ENCODE measurements around the gene CYBA. TPM values are rescaled to one million over a fixed set of nuclear protein-coding genes. Genes with fewer than 3 reads are reported as not detected.

The CYBA gene
- total and polyA plus RNA-seq, 2 of the 13 experiments (the other 11 are each of a cell fraction or from before 2014, with no cell fraction given), result 196 to 250 TPM

- 0 out of 2 replicates have a peak, but pooled peaks have one; percentile 39 for TF ChIP-seq ZNF142 (CRISPR knock-in tag; IDR thresholded peaks at IDR 0.05)
- TF ChIP-seq ZNF607 (CRISPR knock-in tag; IDR thresholded peaks at IDR 0.05; ENCODE audit: borderline replicate concordance), result peak; percentile 42
- peak; percentile 79 for TF ChIP-seq ZNF317 (CRISPR knock-in tag; IDR thresholded peaks at IDR 0.05)
- TF ChIP-seq ZNF883 (CRISPR knock-in tag; IDR thresholded peaks at IDR 0.05; ENCODE audit: not compliant biosample characterization), result peak; percentile 23
- no peak for TF ChIP-seq IRF1 (CRISPR knock-in tag; IDR thresholded peaks at IDR 0.05; ENCODE audit: low read depth)
- no peak for TF ChIP-seq MTERF4 (CRISPR knock-in tag; IDR thresholded peaks at IDR 0.05)
- peak; percentile 86 for TF ChIP-seq ERF (CRISPR knock-in tag; IDR thresholded peaks at IDR 0.05)
- TF ChIP-seq SMAD1 (CRISPR knock-in tag; IDR thresholded peaks at IDR 0.05; ENCODE audit: borderline replicate concordance, low read depth), result peak; percentile 92
- TF ChIP-seq NCOA2 (CRISPR knock-in tag; IDR thresholded peaks at IDR 0.05), result peak; percentile 87
- TF ChIP-seq KLF13 (CRISPR knock-in tag; IDR thresholded peaks at IDR 0.05), result peak; percentile 86; the same call in 1 of the 2 replicates
- peak; percentile 71; the same call in 1 of the 2 replicates for TF ChIP-seq RNF219 (CRISPR knock-in tag; IDR thresholded peaks at IDR 0.05)
- TF ChIP-seq EED (CRISPR knock-in tag; IDR thresholded peaks at IDR 0.05), result peak; percentile 49; the same call in 1 of the 2 replicates
- TF ChIP-seq ZBTB3 (CRISPR knock-in tag; IDR thresholded peaks at IDR 0.05; ENCODE audit: borderline replicate concordance, low read depth), result peak; percentile 53; the same call in 1 of the 2 replicates
- TF ChIP-seq FOXK1 (CRISPR knock-in tag; IDR thresholded peaks at IDR 0.05; ENCODE audit: borderline replicate concordance, low read depth), result peak; percentile 98
- peak; percentile 64; a peak in 3 of 4 replicates for TF ChIP-seq NR2F1 (CRISPR knock-in tag; IDR thresholded peaks at IDR 0.05)
- no peak for TF ChIP-seq MED13 (CRISPR knock-in tag; IDR thresholded peaks at IDR 0.05)
- TF ChIP-seq TFDP1 (CRISPR knock-in tag; IDR thresholded peaks at IDR 0.05; ENCODE audit: borderline replicate concordance), result peak; percentile 61
Measured at GRCh38 chr16:88651276-88651988, 579 bp upstream of the CYBA start (continued).
